Activated naive CD8-positive, alpha-beta T cell (primary cell): Measurements from ENCODE around the gene FBXW11.

Source experiments
- H3K27ac Mint-ChIP-seq: one replicate; pipeline ENCODE4 v1.8.0; 2021; ENCODE audit warnings: mixed read lengths
- H3K27me3 Mint-ChIP-seq: one replicate; pipeline ENCODE4 v1.8.0; 2021; ENCODE audit warnings: mixed read lengths
- H3K36me3 Mint-ChIP-seq: one replicate; pipeline ENCODE4 v1.8.0; 2021; ENCODE audit warnings: mixed read lengths
- H3K4me1 Mint-ChIP-seq: one replicate; pipeline ENCODE4 v1.8.0; 2021; ENCODE audit warnings: low read depth, mixed read lengths
- H3K4me3 Mint-ChIP-seq: one replicate; pipeline ENCODE4 v1.8.0; 2021; ENCODE audit warnings: mild to moderate bottlenecking, mixed read lengths
- H3K9me3 Mint-ChIP-seq: one replicate; pipeline ENCODE4 v1.8.0; 2021; ENCODE audit warnings: low read depth, mixed read lengths

Gene FBXW11

GRCh38 chr5:171839112-171839511, 167.3 kb downstream of the FBXW11 start:
- H3K9me3 Mint-ChIP-seq = no peaks in the 10 kb centered on the region
- H3K36me3 Mint-ChIP-seq = peaks cover 12% of the 10 kb centered on the region
- no peak overlapping the region for H3K27ac Mint-ChIP-seq
- no peak overlapping the region for H3K4me3 Mint-ChIP-seq
- no peaks in the 10 kb centered on the region for H3K27me3 Mint-ChIP-seq
- H3K4me1 Mint-ChIP-seq = no peaks in the 10 kb centered on the region

GRCh38 chr5:171838066-171838465, 168.4 kb downstream of the FBXW11 start:
- no peak overlapping the region for H3K4me3 Mint-ChIP-seq
- peaks cover 5% of the 10 kb centered on the region for H3K9me3 Mint-ChIP-seq
- peaks cover 16% of the 10 kb centered on the region for H3K36me3 Mint-ChIP-seq
- H3K4me1 Mint-ChIP-seq = no peaks in the 10 kb centered on the region
- H3K27ac Mint-ChIP-seq = no peak overlapping the region
- H3K27me3 Mint-ChIP-seq = no peaks in the 10 kb centered on the region

- no peak overlapping the region for H3K27ac Mint-ChIP-seq
- H3K9me3 Mint-ChIP-seq = peaks cover 5% of the 10 kb centered on the region
- H3K36me3 Mint-ChIP-seq = peaks cover 20% of the 10 kb centered on the region
- H3K4me3 Mint-ChIP-seq = no peak overlapping the region
- no peaks in the 10 kb centered on the region for H3K4me1 Mint-ChIP-seq
- no peaks in the 10 kb centered on the region for H3K27me3 Mint-ChIP-seq
Observed at GRCh38 chr5:171837522-171837921, 168.9 kb downstream of the FBXW11 start.

- peaks cover 15% of the 10 kb centered on the region for H3K9me3 Mint-ChIP-seq
- H3K27me3 Mint-ChIP-seq = no peaks in the 10 kb centered on the region
- no peak overlapping the region for H3K27ac Mint-ChIP-seq
- no peaks in the 10 kb centered on the region for H3K4me1 Mint-ChIP-seq
- no peak overlapping the region for H3K4me3 Mint-ChIP-seq
- H3K36me3 Mint-ChIP-seq = peaks cover 13% of the 10 kb centered on the region
Observed at GRCh38 chr5:171835066-171835465, 171.4 kb downstream of the FBXW11 start.

- no peak overlapping the region for H3K4me3 Mint-ChIP-seq
- peaks cover 13% of the 10 kb centered on the region for H3K36me3 Mint-ChIP-seq
- peak overlapping the region; percentile 29 for H3K27ac Mint-ChIP-seq
- H3K4me1 Mint-ChIP-seq = no peaks in the 10 kb centered on the region
- H3K27me3 Mint-ChIP-seq = no peaks in the 10 kb centered on the region
- peaks cover 15% of the 10 kb centered on the region for H3K9me3 Mint-ChIP-seq
Observed at GRCh38 chr5:171834461-171834860, 172.0 kb downstream of the FBXW11 start.

GRCh38 chr5:171832775-171833174, 173.7 kb downstream of the FBXW11 start:
- H3K4me3 Mint-ChIP-seq = no peak overlapping the region
- no peak overlapping the region for H3K27ac Mint-ChIP-seq
- H3K9me3 Mint-ChIP-seq = peaks cover 15% of the 10 kb centered on the region
- H3K36me3 Mint-ChIP-seq = peaks cover 13% of the 10 kb centered on the region
- no peaks in the 10 kb centered on the region for H3K4me1 Mint-ChIP-seq
- H3K27me3 Mint-ChIP-seq = no peaks in the 10 kb centered on the region

GRCh38 chr5:171830686-171831085, 175.8 kb downstream of the FBXW11 start:
- Mint-ChIP-seq H3K9me3 (peaks cover 15% of the 10 kb centered on the region), H3K4me1 (no peaks in the 10 kb centered on the region), H3K27ac (no peak overlapping the region), H3K36me3 (peaks cover 15% of the 10 kb centered on the region), H3K27me3 (no peaks in the 10 kb centered on the region), H3K4me3 (no peak overlapping the region)

- Mint-ChIP-seq H3K4me1 (no peaks in the 10 kb centered on the region), H3K36me3 (peaks cover 10% of the 10 kb centered on the region), H3K4me3 (no peak overlapping the region), H3K27ac (no peak overlapping the region), H3K9me3 (peaks cover 7% of the 10 kb centered on the region), H3K27me3 (peaks cover 5% of the 10 kb centered on the region)
Observed at GRCh38 chr5:171827162-171827561, 179.3 kb downstream of the FBXW11 start.

GRCh38 chr5:171826132-171826531, 180.3 kb downstream of the FBXW11 start:
- Mint-ChIP-seq H3K36me3 (peaks cover 8% of the 10 kb centered on the region), H3K27me3 (peaks cover 5% of the 10 kb centered on the region), H3K9me3 (no peaks in the 10 kb centered on the region), H3K27ac (no peak overlapping the region), H3K4me3 (no peak overlapping the region), H3K4me1 (no peaks in the 10 kb centered on the region)

- Mint-ChIP-seq H3K4me3 (no peak overlapping the region), H3K27me3 (peaks cover 5% of the 10 kb centered on the region), H3K9me3 (no peaks in the 10 kb centered on the region), H3K4me1 (no peaks in the 10 kb centered on the region), H3K27ac (no peak overlapping the region), H3K36me3 (peaks cover 8% of the 10 kb centered on the region)
Observed at GRCh38 chr5:171825051-171825450, 181.4 kb downstream of the FBXW11 start.

GRCh38 chr5:171823269-171823668, 183.2 kb downstream of the FBXW11 start:
- no peaks in the 10 kb centered on the region for H3K4me1 Mint-ChIP-seq
- H3K27ac Mint-ChIP-seq = no peak overlapping the region
- peaks cover 5% of the 10 kb centered on the region for H3K27me3 Mint-ChIP-seq
- no peaks in the 10 kb centered on the region for H3K9me3 Mint-ChIP-seq
- no peak overlapping the region for H3K4me3 Mint-ChIP-seq
- peaks cover 8% of the 10 kb centered on the region for H3K36me3 Mint-ChIP-seq

GRCh38 chr5:171821286-171821685, 185.2 kb downstream of the FBXW11 start:
- peaks cover 5% of the 10 kb centered on the region for H3K36me3 Mint-ChIP-seq
- peaks cover 5% of the 10 kb centered on the region for H3K27me3 Mint-ChIP-seq
- no peaks in the 10 kb centered on the region for H3K4me1 Mint-ChIP-seq
- H3K27ac Mint-ChIP-seq = no peak overlapping the region
- H3K4me3 Mint-ChIP-seq = no peak overlapping the region
- no peaks in the 10 kb centered on the region for H3K9me3 Mint-ChIP-seq

- Mint-ChIP-seq H3K36me3 (peaks cover 2% of the 10 kb centered on the region), H3K4me1 (no peaks in the 10 kb centered on the region), H3K4me3 (no peak overlapping the region), H3K27me3 (peaks cover 4% of the 10 kb centered on the region), H3K27ac (no peak overlapping the region), H3K9me3 (no peaks in the 10 kb centered on the region)
Observed at GRCh38 chr5:171820561-171820960, 185.9 kb downstream of the FBXW11 start.

- Mint-ChIP-seq H3K36me3 (peaks cover 3% of the 10 kb centered on the region), H3K4me3 (no peak overlapping the region), H3K27me3 (no peaks in the 10 kb centered on the region), H3K27ac (no peak overlapping the region), H3K4me1 (no peaks in the 10 kb centered on the region), H3K9me3 (no peaks in the 10 kb centered on the region)
Observed at GRCh38 chr5:171816666-171817065, 189.8 kb downstream of the FBXW11 start.

GRCh38 chr5:171813813-171814490, 192.5 kb downstream of the FBXW11 start:
- H3K36me3 Mint-ChIP-seq = peaks cover 5% of the 10 kb centered on the region
- peaks cover 5% of the 10 kb centered on the region for H3K27me3 Mint-ChIP-seq
- no peaks in the 10 kb centered on the region for H3K4me1 Mint-ChIP-seq
- H3K4me3 Mint-ChIP-seq = no peak overlapping the region
- no peak overlapping the region for H3K27ac Mint-ChIP-seq
- peaks cover 6% of the 10 kb centered on the region for H3K9me3 Mint-ChIP-seq

- H3K4me3 Mint-ChIP-seq = no peak overlapping the region
- peaks cover 6% of the 10 kb centered on the region for H3K9me3 Mint-ChIP-seq
- H3K27me3 Mint-ChIP-seq = peaks cover 5% of the 10 kb centered on the region
- H3K36me3 Mint-ChIP-seq = peaks cover 5% of the 10 kb centered on the region
- H3K4me1 Mint-ChIP-seq = no peaks in the 10 kb centered on the region
- no peak overlapping the region for H3K27ac Mint-ChIP-seq
Observed at GRCh38 chr5:171813270-171813669, 193.2 kb downstream of the FBXW11 start.
